ENCODE data around the gene DHRS1. TPM values are rescaled to one million over a fixed set of nuclear protein-coding genes. Genes with fewer than 3 reads are reported as not detected.

Gene DHRS1
- total RNA-seq, 1 donor: 13.8 TPM

DNA sequence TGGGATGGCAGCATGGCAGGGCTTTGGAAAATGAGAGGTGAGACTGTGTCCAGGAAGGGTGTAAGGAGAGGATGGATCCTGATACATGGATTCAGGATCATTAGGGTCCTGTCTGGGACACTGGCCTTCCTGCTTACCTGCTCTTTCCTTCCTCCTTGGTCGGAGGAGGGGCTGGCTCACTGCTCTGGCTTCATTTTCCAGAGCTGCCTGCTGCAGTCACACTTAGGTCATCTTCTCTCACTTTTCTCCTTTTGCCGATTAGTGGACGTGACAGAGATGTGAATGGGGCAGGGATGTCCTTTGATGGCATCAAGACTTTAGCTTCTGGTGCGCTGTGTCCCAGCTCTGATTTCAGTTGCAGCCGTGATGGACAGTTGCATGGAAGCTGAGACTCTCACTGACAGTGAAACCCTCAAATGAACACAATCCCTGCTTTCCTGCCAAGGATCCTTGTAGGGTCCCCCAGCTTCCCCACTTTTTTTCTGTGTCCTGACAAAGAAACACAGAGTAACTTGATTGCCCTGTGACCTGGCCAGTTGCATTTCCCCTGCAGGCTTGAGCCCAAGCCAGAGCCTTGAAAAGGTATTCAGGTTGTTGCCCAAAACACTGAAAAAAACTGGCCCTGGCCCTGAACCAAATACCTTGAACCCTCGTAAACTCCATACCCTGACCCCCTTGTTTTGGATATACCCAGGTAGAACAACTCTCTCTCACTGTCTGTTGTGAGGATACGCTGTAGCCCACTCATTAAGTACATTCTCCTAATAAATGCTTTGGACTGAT, 9.0 kb upstream of the DHRS1 start:
- TF ChIP-seq, protein P1, sequence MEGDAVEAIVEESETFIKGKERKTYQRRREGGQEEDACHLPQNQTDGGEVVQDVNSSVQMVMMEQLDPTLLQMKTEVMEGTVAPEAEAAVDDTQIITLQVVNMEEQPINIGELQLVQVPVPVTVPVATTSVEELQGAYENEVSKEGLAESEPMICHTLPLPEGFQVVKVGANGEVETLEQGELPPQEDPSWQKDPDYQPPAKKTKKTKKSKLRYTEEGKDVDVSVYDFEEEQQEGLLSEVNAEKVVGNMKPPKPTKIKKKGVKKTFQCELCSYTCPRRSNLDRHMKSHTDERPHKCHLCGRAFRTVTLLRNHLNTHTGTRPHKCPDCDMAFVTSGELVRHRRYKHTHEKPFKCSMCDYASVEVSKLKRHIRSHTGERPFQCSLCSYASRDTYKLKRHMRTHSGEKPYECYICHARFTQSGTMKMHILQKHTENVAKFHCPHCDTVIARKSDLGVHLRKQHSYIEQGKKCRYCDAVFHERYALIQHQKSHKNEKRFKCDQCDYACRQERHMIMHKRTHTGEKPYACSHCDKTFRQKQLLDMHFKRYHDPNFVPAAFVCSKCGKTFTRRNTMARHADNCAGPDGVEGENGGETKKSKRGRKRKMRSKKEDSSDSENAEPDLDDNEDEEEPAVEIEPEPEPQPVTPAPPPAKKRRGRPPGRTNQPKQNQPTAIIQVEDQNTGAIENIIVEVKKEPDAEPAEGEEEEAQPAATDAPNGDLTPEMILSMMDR (IDR thresholded peaks at IDR 0.05; ENCODE audit: insufficient read depth, low read depth, low read length): no peak
- H3K4me3 ChIP-seq (ENCODE audit: low read depth, low read length): no peak overlapping the region
- DNase-seq (ENCODE audit: low read depth): no peak

DNA sequence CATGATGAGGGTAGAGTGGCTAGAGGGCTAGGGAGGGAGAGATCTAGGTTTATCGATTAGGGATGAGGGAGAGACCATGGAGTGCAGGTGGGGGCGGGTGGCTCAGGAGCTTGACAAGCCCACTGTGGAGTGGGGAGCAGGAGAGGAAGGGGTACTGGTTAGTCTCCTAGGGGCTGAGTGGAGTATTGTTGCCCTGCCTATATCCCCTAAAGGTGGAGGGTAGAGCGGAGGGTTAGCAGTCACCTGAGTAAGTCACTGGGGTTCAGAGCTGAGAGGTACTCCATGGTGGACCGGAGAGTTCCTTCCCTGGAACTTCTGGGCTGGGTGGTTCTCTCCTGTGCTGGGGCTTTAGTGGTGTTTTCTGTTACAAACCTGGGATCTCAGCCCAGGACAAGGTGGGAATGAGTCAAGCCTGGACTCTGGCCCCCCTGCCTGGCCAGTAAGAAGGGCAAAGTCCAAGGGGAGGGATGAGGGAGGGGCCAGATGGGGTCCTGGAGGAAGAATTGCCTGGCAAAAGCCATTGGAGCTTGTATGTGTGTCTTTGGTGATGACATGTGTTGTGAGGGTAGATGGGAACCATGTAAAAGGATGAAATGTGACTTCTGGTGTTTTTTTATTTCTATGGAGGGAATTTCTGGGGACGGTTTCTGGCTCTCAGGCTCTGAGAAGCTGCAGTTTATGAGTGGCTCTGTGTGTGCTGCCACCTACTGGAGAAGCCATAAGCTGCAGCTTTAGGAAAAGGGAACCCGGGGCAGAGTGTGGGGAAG, 8.2 kb upstream of the DHRS1 start, which contains the start of gene CIDEB:
TSS of gene CIDEB (minus strand) at position 403 of the 767 bp plus-strand sequence. CDS start at position 284, 119 bp downstream.
- peak; percentile 54 for DNase-seq (ENCODE audit: low read depth)
- no peak within 1 kb of the TSS for H3K4me3 ChIP-seq (ENCODE audit: low read depth, low read length)
- TF ChIP-seq, protein P1 (IDR thresholded peaks at IDR 0.05; ENCODE audit: insufficient read depth, low read depth, low read length): peak; percentile 96

DNA sequence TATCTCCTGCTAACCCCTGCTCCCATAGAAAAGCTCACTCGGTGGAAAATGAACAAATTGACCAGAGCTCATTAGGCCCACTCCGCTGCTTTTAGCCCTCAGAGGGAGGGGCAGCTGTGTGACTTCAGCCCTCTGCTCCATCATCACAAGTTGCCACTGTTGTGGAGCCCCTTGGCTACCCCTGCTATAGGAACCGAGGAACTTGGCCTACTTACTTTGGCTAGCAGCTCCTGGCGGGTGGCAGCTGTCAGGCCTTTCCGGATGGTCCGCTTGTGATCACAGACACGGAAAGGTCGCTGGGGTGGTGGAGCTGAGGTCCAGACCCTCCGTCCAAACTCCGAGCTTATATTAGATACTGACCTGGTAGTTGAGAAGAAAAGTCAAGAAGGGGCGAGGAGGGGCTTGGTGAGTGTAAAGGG, 7.6 kb upstream of the DHRS1 start:
- TF ChIP-seq, protein P1 (IDR thresholded peaks at IDR 0.05; ENCODE audit: insufficient read depth, low read depth, low read length): no peak

DNA sequence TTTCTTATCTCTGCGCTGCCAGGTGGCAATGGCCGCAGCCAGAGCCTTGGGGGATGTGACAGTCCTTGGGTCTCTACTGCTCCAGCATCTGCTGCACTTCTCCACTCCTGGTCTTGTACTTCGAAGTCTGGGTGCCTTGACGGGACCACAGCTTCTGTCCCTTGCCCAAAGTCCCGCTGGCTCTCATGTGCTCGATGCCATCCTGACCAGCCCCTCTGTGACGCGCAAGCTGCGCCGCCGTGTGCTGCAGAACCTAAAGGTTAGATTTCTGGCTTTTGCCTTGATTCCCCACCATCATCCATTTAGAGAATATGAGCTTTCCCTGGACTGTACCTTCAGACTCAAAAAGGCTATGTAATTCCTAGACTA, 4.4 kb upstream of the DHRS1 start:
- DNase-seq (ENCODE audit: low read depth): no peak
- TF ChIP-seq, protein P1 (IDR thresholded peaks at IDR 0.05; ENCODE audit: insufficient read depth, low read depth, low read length): no peak

More for the DNA sequence above, 7.6 kb upstream of the DHRS1 start:
- H3K4me3 ChIP-seq (ENCODE audit: low read depth, low read length): no peak overlapping the region
- DNase-seq (ENCODE audit: low read depth): no peak

DNA sequence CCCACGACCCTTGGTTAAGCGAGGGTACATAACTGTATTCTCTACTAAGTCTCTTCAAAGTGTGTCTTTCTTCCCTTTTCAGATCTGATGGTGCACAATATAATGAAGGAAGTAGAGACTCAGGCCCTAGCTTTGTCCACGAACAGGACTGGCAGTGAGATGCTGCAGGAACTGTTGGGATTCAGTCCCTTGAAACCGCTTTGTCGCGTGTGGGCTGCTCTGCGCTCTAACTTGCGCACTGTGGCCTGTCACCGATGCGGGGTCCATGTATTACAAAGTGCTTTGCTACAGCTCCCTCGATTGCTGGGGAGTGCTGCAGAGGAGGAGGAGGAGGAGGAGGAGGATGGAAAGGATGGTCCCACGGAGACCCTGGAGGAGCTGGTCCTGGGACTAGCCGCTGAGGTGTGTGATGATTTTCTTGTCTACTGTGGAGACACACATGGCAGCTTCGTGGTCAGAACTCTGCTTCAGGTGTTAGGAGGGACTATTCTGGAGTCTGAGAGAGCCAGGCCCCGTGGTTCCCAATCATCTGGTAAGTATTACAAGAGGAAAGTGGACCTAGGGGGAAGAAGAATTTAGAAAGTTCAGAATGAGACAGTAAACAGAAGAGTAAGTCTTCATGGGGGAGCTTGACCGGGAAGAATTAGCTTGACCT, 873 bp upstream of the DHRS1 start:
- H3K4me3 ChIP-seq (ENCODE audit: low read depth, low read length): peak overlapping the region; percentile 96

More for the DNA sequence above, 4.4 kb upstream of the DHRS1 start:
- H3K4me3 ChIP-seq (ENCODE audit: low read depth, low read length): no peak overlapping the region

DNA sequence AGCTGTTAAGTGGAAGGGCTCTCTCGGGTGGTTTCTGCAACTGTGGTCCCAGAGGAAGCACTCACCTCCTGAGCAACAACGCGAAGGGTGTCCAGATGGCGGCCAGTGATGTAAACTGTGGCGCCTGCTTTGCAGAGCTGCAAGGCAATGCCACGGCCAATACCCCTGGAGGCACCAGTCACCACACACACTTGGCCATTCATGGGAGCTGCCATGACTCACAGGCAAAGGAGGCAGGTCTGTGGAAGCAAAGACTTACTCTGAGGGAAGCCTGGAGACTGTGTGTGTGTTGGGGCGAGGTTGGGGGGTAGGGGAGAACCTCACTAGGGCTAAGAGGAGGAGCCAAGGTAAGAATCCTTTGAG, 707 bp downstream of the DHRS1 start:
- TF ChIP-seq, protein P1 (IDR thresholded peaks at IDR 0.05; ENCODE audit: insufficient read depth, low read depth, low read length): no peak
- DNase-seq (ENCODE audit: low read depth): peak; percentile 36
- peak overlapping the region; percentile 96 for H3K4me3 ChIP-seq (ENCODE audit: low read depth, low read length)

More for the DNA sequence above, 873 bp upstream of the DHRS1 start:
- TF ChIP-seq, protein P1 (IDR thresholded peaks at IDR 0.05; ENCODE audit: insufficient read depth, low read depth, low read length): no peak
- DNase-seq (ENCODE audit: low read depth): no peak
